SK-N-SH (cell line): ENCODE results near the gene SYNE2. TPM values are rescaled to one million over a fixed set of nuclear protein-coding genes. Genes with fewer than 3 reads are reported as not detected.

Experiments
- CTCF ChIA-PET: fragments of 300-600, 350-600 bp; formaldehyde crosslinking; extraction: SDS; loops from one replicate; lab custom pipeline; 2021; lab: Yijun Ruan, JAX
- POLR2A ChIA-PET: fragments of 350-600 bp; sonication (Branson Sonifier 250); formaldehyde crosslinking; extraction: SDS; loops from one replicate; lab custom pipeline; 2020; ENCODE audit warnings: antibody characterized with exemption, inconsistent platforms; lab: Yijun Ruan, JAX
- DNase-seq: peaks from one replicate; pipeline ENCODE4 v3.0.0; 2012
- H2AFZ ChIP-seq: fragments of 200-600 bp; sonication (generic); 2 replicates; pipeline ENCODE4 v1.8.1; 2016; ENCODE audit warnings: antibody characterized with exemption, mild to moderate bottlenecking, low read depth
- H3F3A ChIP-seq: fragments of 200-600 bp; sonication (generic); replicated peaks from 2 replicates; pipeline ENCODE3; 2016; ENCODE audit warnings: antibody characterized with exemption, mild to moderate bottlenecking; ENCODE audit not compliant: insufficient read depth
- H3K27ac ChIP-seq, 2 experiments: fragments of 200-500 bp in 1 of 2; fragments of 200-600 bp in 1 of 2; sonication (Bioruptor generic) in 1 of 2; sonication (generic), shearing (Covaris generic) in 1 of 2; 2 replicates each; pipeline versions ENCODE4 v1.5.1 to v1.6.1; 2014 to 2016; ENCODE audit warnings: low read depth in 2 of 2, inconsistent platforms in 1 of 2, low read length in 1 of 2, mild to moderate bottlenecking in 1 of 2, mixed read lengths in 1 of 2
- H3K27me3 ChIP-seq: fragments of 200-600 bp; sonication (generic), shearing (Covaris generic); 2 replicates; pipeline ENCODE4 v1.6.1; 2016; ENCODE audit warnings: mixed run types; ENCODE audit not compliant: insufficient read depth
- H3K36me3 ChIP-seq, 2 experiments: fragments of 200-500 bp in 1 of 2; fragments of 200-600 bp in 1 of 2; sonication (Bioruptor generic) in 1 of 2; sonication (generic) in 1 of 2; replicated peaks in 1 of 2; 2 replicates each; pipeline versions ENCODE3 to v1.5.1; 2014 to 2016; ENCODE audit warnings: low read length in 1 of 2, mild to moderate bottlenecking in 1 of 2; ENCODE audit not compliant: insufficient read depth in 2 of 2, control insufficient read depth in 1 of 2
- H3K4me1 ChIP-seq, 2 experiments: fragments of 200-500 bp in 1 of 2; fragments of 200-600 bp in 1 of 2; sonication (Bioruptor generic) in 1 of 2; sonication (generic), shearing (Covaris generic) in 1 of 2; 2 replicates each; pipeline versions ENCODE4 v1.5.1 to v1.6.1; 2014 to 2016; ENCODE audit warnings: low read depth in 1 of 2, low read length in 1 of 2, mixed run types in 1 of 2; ENCODE audit not compliant: insufficient read depth in 2 of 2, control insufficient read depth in 1 of 2
- H3K4me2 ChIP-seq: fragments of 200-600 bp; sonication (generic), shearing (Covaris generic); 2 replicates; pipeline ENCODE4 v1.6.1; 2017; ENCODE audit warnings: mixed run types
- H3K4me3 ChIP-seq, 2 experiments: fragments of 200-500 bp in 1 of 2; fragments of 200-600 bp in 1 of 2; sonication (Bioruptor generic) in 1 of 2; sonication (generic), shearing (Covaris generic) in 1 of 2; 2 replicates each; pipeline versions ENCODE4 v1.5.1 to v1.8.1; 2014 to 2016; ENCODE audit warnings: low read depth in 2 of 2, inconsistent platforms in 1 of 2, low read length in 1 of 2, mild to moderate bottlenecking in 1 of 2, mixed read lengths in 1 of 2, moderate library complexity in 1 of 2
- H3K79me2 ChIP-seq: fragments of 200-600 bp; sonication (generic); 2 replicates; pipeline ENCODE4 v1.8.1; 2017; ENCODE audit warnings: mild to moderate bottlenecking; ENCODE audit not compliant: insufficient read depth
- H3K9ac ChIP-seq: fragments of 200-600 bp; sonication (generic); 2 replicates; pipeline ENCODE4 v1.6.1; 2017; ENCODE audit warnings: mixed run types
- H3K9me2 ChIP-seq: fragments of 200-600 bp; sonication (generic); 2 replicates; pipeline ENCODE4 v1.6.1; 2017; ENCODE audit warnings: mixed run types
- H3K9me3 ChIP-seq: fragments of 200-600 bp; sonication (generic); 2 replicates; pipeline ENCODE4 v1.6.1; 2017; ENCODE audit warnings: mixed run types, mild to moderate bottlenecking, moderate library complexity
- H4K20me1 ChIP-seq: fragments of 200-600 bp; sonication (generic); 2 replicates; pipeline ENCODE4 v1.6.1; 2017; ENCODE audit warnings: mild to moderate bottlenecking, mixed run types; ENCODE audit not compliant: insufficient read depth
- ELF1 ChIP-seq: IDR thresholded peaks from 2 replicates; pipeline ENCODE4 v1.4.0; 2012
- EZH2phosphoT487 ChIP-seq: fragments of 200-600 bp; sonication (generic); IDR thresholded peaks from 2 replicates; pipeline ENCODE4 v1.6.1; 2017; ENCODE audit warnings: low read depth, mixed run types, mild to moderate bottlenecking, antibody characterized with exemption, moderate library complexity, borderline replicate concordance
- FOXJ3 ChIP-seq: sonication (generic); formaldehyde crosslinking; IDR thresholded peaks from 2 replicates; pipeline ENCODE4 v1.5.1; 2020; ENCODE audit warnings: mild to moderate bottlenecking, missing genetic modification reagents
- GATA2 ChIP-seq: sonication (generic); formaldehyde crosslinking; IDR thresholded peaks from 2 replicates; pipeline ENCODE4 v1.5.0; 2020; ENCODE audit warnings: mild to moderate bottlenecking, missing genetic modification reagents
- JUND ChIP-seq: IDR thresholded peaks from 2 replicates; pipeline ENCODE4 v1.4.0; 2012
- MEF2A ChIP-seq: IDR thresholded peaks from 2 replicates; pipeline ENCODE4 v1.4.0; 2012; ENCODE audit warnings: low read depth, borderline replicate concordance
- MXI1 ChIP-seq: IDR thresholded peaks from 2 replicates; pipeline ENCODE4 v1.6.1; 2012; ENCODE audit warnings: mild to moderate bottlenecking, low read depth, low read length, improper control_type of control experiment
- NFIC ChIP-seq: IDR thresholded peaks from 2 replicates; pipeline ENCODE4 v1.4.0; 2012; ENCODE audit warnings: borderline replicate concordance
- RAD21 ChIP-seq: IDR thresholded peaks from 2 replicates; pipeline ENCODE4 v1.6.1; 2012; ENCODE audit warnings: mild to moderate bottlenecking, low read length
- RCOR1 ChIP-seq: fragments of 150-350 bp; IDR thresholded peaks from 2 replicates; pipeline ENCODE4 v1.6.1; 2017; ENCODE audit warnings: antibody characterized with exemption, low read length
- RFX5 ChIP-seq: IDR thresholded peaks from 2 replicates; pipeline ENCODE4 v1.6.1; 2012; ENCODE audit warnings: mild to moderate bottlenecking, improper control_type of control experiment, low read length
- RXRA ChIP-seq: IDR thresholded peaks from 2 replicates; pipeline ENCODE4 v1.4.0; 2012; ENCODE audit warnings: low read depth, mild to moderate bottlenecking, borderline replicate concordance
- SMC3 ChIP-seq: IDR thresholded peaks from 2 replicates; pipeline ENCODE4 v1.6.1; 2012; ENCODE audit warnings: low read depth, low read length, improper control_type of control experiment
- TAF1 ChIP-seq: IDR thresholded peaks from 2 replicates; pipeline ENCODE4 v1.6.1; 2012; ENCODE audit warnings: low read depth, mild to moderate bottlenecking, low read length, moderate library complexity, borderline replicate concordance
- TEAD4 ChIP-seq: IDR thresholded peaks from 2 replicates; pipeline ENCODE4 v1.4.0; 2012; ENCODE audit warnings: mild to moderate bottlenecking, borderline replicate concordance; ENCODE audit not compliant: insufficient read depth
- USF1 ChIP-seq: IDR thresholded peaks from 2 replicates; pipeline ENCODE4 v1.4.0; 2012; ENCODE audit warnings: low read depth, borderline replicate concordance
- USF2 ChIP-seq: fragments of 150-350 bp; IDR thresholded peaks from 2 replicates; pipeline ENCODE4 v1.6.1; 2017; ENCODE audit warnings: antibody characterized with exemption, low read length, low read depth, borderline replicate concordance
- YY1 ChIP-seq: IDR thresholded peaks from 2 replicates; pipeline ENCODE4 v1.4.0; 2012; ENCODE audit warnings: low read depth, mild to moderate bottlenecking
- WGBS: methylation state at CpG from one replicate; pipeline ENCODE4 v1.1.6; 2017; ENCODE audit warnings: low lambda C conversion rate; 5-methylcytosine and 5-hydroxymethylcytosine counted together
- polyA plus RNA-seq, 3 experiments: library from polyadenylated mRNA; depleted of rRNA; stranded (reverse); fragments of >200 nt; gene quantifications; 2 replicates each; pipeline ENCODE4 v1.2.3, GENCODE V29; 2012
- TF ChIP-seq, protein P1 (sequence below): fragments of 200-600 bp; sonication (generic); IDR thresholded peaks from 2 replicates; pipeline ENCODE4 v1.6.1; 2017; ENCODE audit warnings: antibody characterized with exemption, mild to moderate bottlenecking, moderate library complexity
- TF ChIP-seq, protein P2 (sequence below): IDR thresholded peaks from 2 replicates; pipeline ENCODE4 v1.4.0; 2012; ENCODE audit warnings: low read depth

The SYNE2 gene
- polyA plus RNA-seq, 1 of the 3 experiments (the other 2 are of a cell fraction) = 7.1 TPM

- Histone ChIP-seq H3F3A (no peaks in the 10 kb centered on the region), H2AFZ (no peak overlapping the region), H3K27me3 (no peaks in the 10 kb centered on the region), H3K9me3 (no peaks in the 10 kb centered on the region), H3K4me2 (no peak overlapping the region), H3K9ac (no peak overlapping the region), H3K79me2 (no peaks in the 10 kb centered on the region), H3K9me2 (no peaks in the 10 kb centered on the region), H3K27ac (no peak overlapping the region), H3K4me3 (no peak overlapping the region), H4K20me1 (no peaks in the 10 kb centered on the region), H3K4me1 (no peaks in the 10 kb centered on the region), H3K36me3 (no peaks in the 10 kb centered on the region)
- ChIA-PET POLR2A (no interaction called here), CTCF (interaction anchor here (1.1 kb wide), 1 partner anchor 8 kb away, joined by 3 read pairs; no protein-coding TSS in a partner anchor)
- 98% methylated on average over 1 of the region's 1 CpG for WGBS
- no peak for TF ChIP-seq MXI1
- TF ChIP-seq TAF1 = no peak
- TF ChIP-seq RFX5 = no peak
- TF ChIP-seq, protein P1, sequence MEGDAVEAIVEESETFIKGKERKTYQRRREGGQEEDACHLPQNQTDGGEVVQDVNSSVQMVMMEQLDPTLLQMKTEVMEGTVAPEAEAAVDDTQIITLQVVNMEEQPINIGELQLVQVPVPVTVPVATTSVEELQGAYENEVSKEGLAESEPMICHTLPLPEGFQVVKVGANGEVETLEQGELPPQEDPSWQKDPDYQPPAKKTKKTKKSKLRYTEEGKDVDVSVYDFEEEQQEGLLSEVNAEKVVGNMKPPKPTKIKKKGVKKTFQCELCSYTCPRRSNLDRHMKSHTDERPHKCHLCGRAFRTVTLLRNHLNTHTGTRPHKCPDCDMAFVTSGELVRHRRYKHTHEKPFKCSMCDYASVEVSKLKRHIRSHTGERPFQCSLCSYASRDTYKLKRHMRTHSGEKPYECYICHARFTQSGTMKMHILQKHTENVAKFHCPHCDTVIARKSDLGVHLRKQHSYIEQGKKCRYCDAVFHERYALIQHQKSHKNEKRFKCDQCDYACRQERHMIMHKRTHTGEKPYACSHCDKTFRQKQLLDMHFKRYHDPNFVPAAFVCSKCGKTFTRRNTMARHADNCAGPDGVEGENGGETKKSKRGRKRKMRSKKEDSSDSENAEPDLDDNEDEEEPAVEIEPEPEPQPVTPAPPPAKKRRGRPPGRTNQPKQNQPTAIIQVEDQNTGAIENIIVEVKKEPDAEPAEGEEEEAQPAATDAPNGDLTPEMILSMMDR = no peak
- TF ChIP-seq RXRA = no peak
- TF ChIP-seq TEAD4 = no peak
- TF ChIP-seq YY1 = no peak
- TF ChIP-seq SMC3 = no peak
- no peak for TF ChIP-seq RAD21
- TF ChIP-seq NFIC = no peak
- no peak for TF ChIP-seq USF2
- TF ChIP-seq EZH2phosphoT487 = no peak
- no peak for TF ChIP-seq MEF2A
- DNase-seq = no peak
These were observed 208.9 kb downstream of the SYNE2 start for GRCh38 chr14:64061706-64062105.

DNA sequence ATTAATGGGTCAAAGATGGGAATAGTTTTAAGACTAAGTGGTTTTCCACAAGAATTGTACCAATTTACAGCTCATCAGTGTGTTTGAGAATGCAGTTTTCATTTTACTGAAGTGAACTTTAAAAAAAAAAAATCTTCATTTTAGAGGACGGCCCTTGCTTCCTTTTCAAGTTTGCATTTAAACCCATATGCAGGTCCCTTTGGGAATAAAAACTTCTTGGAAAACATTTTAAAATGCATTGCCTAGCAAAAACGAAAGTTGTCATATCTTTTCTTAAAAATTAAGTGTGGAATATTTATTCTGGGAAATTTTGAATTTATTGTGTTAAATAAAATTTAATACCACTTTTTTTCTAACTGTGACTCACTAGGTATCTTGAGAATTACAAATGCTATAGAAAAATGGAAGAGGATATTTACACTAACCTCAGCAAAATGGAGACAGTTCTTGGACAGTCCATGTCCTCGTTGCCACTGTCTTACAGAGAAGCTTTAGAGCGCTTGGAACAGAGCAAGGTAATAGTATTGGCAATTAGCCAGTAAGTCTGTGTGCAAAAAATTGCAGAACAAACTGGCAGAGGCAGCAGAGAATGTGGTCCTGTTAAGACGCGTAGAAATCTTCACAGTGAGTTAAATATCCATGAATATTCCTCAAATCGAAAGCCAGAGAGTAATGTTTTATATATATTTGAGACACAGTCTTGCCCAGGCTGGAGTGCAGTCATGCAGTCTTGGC is 209.7 kb downstream of the SYNE2 start:
- H3K4me1 ChIP-seq = no peaks in the 10 kb centered on the region
- no peak overlapping the region for H3K9ac ChIP-seq
- H3F3A ChIP-seq = no peaks in the 10 kb centered on the region
- CTCF ChIA-PET = interaction anchor here (1.1 kb wide), 1 partner anchor 9 kb away, joined by 3 read pairs; no protein-coding TSS in a partner anchor
- TF ChIP-seq USF1 (no peak), JUND (no peak), ELF1 (no peak), GATA2 (CRISPR knock-in tag) (no peak), FOXJ3 (CRISPR knock-in tag) (no peak), TEAD4 (no peak), RCOR1 (no peak)
- TF ChIP-seq, protein P2, sequence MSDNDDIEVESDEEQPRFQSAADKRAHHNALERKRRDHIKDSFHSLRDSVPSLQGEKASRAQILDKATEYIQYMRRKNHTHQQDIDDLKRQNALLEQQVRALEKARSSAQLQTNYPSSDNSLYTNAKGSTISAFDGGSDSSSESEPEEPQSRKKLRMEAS = no peak
- no peaks in the 10 kb centered on the region for H3K9me3 ChIP-seq
- no peak overlapping the region for H2AFZ ChIP-seq
- no peaks in the 10 kb centered on the region for H3K79me2 ChIP-seq
- H4K20me1 ChIP-seq = no peaks in the 10 kb centered on the region
- H3K27me3 ChIP-seq = no peaks in the 10 kb centered on the region
- H3K27ac ChIP-seq = no peak overlapping the region
- H3K36me3 ChIP-seq = no peaks in the 10 kb centered on the region
- WGBS = 91% methylated on average over 7 of the region's 7 CpGs
- H3K9me2 ChIP-seq = no peaks in the 10 kb centered on the region
- POLR2A ChIA-PET = no interaction called here
- no peak for DNase-seq
- H3K4me3 ChIP-seq = no peak overlapping the region
- H3K4me2 ChIP-seq = no peak overlapping the region
